HG02852 (cell line): Measurements from ENCODE around the gene MRPL41.
"Not testable (repeated sequence)": the region's sequence is repeated elsewhere in the genome, so short reads cannot be mapped to it uniquely, and the experiment has no call there.

ENCODE experiments used
- ATAC-seq: cut with Tn5 transposase; IDR thresholded peaks from one replicate; pipeline ENCODE4 v1.9.1; 2021; ENCODE audit warnings: mild to moderate bottlenecking, moderate library complexity; ENCODE audit not compliant: unreplicated experiment

MRPL41 gene

GRCh38 chr9:137581361-137582285 is 29.9 kb downstream of the MRPL41 start:
- no peak for ATAC-seq

DNA sequence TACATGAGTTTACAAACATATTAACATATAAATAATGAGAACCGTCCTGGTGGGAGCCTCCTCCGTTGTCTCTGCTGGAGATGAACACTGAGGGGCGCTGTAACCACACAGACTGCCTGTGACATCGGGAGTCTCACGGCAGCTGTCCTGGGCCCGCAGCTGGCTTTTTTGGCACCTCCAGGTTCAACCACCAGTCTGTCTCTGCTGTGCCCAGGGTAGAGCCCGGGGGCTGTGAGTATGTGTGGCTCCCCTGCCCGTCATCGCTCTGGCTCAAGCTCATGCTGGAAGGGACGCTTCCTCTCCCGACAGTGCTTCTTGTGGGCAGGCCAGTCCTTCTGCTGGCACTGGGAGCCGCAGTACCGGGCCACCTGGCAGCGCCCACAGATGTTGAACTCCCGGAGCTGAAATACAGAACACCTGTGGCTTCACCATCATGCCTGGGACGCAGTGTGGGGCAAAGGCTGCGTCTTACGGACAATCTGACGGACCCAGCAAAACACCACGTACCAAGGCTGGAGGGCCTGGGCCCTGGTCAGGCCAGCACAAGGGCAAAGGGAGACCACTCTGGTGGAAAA is 30.7 kb downstream of the MRPL41 start:
- ATAC-seq: no peak

DNA sequence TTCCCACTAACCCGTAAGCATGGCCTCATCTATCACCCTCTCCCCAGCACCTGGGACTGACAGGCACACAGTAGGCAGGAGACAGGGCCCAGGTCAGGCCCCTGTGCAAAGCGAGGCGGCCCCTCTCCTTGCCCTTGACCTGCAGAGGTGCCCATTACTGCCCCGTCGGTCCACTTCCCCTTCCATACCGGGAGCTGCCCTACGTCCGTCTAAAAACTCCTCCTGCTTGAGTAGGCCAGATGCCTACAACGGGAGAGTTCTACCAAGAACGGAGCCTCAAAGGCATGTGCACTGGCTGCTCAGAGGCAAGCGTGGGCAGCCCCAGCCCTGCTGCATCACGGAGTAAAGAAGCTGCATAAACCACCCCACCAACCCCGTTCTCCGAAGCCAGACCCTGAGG is 31.7 kb downstream of the MRPL41 start:
- no peak for ATAC-seq

- ATAC-seq: no peak
These were observed 32.3 kb downstream of the MRPL41 start for GRCh38 chr9:137583957-137584356.

DNA sequence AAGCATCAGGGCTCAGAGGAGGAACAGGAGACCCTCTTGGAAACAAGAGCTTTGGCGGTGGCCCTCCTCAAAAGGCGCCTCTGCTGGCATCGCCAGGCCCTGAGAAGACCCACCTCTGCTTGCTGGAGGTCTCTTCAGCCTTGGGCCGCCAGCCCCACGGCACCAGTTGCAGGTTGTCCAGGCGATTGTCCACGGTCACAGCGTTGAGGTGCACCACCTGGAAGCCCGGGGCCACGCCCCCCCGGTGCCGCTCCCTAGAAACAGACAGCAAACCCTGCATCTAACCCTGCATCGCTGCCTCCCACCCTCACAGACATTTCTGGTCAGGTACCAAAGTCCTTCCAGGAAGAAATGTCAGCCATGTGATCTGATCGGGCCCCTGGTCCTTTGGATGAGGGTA is 35.2 kb downstream of the MRPL41 start:
- no peak for ATAC-seq

GRCh38 chr9:137588311-137588710 is 36.6 kb downstream of the MRPL41 start:
- ATAC-seq: no peak

- ATAC-seq: no peak
These were observed 37.2 kb downstream of the MRPL41 start for GRCh38 chr9:137588891-137589290.

- ATAC-seq: peak; percentile 8
These were observed 37.9 kb downstream of the MRPL41 start for GRCh38 chr9:137589441-137590122.

DNA sequence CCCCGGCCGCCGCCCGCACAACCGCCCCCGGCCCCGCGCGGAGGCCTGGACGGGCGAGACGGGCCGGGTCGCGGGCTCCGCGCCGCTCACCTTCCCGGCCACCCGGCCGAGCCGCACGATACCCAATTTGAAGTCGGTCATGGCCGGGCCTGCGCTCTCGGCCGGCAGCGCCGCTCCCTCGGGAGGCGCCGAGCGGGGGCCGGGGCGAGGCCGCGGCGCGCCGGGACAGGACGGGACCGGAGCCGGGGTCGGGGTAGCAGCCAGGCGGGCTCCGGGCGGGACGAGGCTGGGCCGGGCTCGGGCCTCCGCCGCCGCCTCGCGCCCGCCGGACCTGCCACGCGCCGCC is 38.4 kb downstream of the MRPL41 start:
- ATAC-seq: no peak

- ATAC-seq: peak; percentile 84
These were observed 39.0 kb downstream of the MRPL41 start, which contains the start of gene ZMYND19 for GRCh38 chr9:137590469-137591383. ZMYND19 (minus strand) TSS chr9:137590512; CDS start chr9:137590263, 249 bp downstream.

- no peak for ATAC-seq
These were observed 41.1 kb downstream of the MRPL41 start for GRCh38 chr9:137592767-137593166.

GRCh38 chr9:137593176-137593575 is 41.5 kb downstream of the MRPL41 start:
- ATAC-seq: no peak

- not testable (repeated sequence) for ATAC-seq
These were observed 44.9 kb downstream of the MRPL41 start for GRCh38 chr9:137596577-137596976.

- ATAC-seq: no peak
These were observed 47.3 kb downstream of the MRPL41 start for GRCh38 chr9:137598943-137599342.
